HG02623 (cell line): Measurements from ENCODE around the gene KRTAP5-9.
"Not testable (repeated sequence)": the region's sequence is repeated elsewhere in the genome, so short reads cannot be mapped to it uniquely, and the experiment has no call there.

Experiments used
- ATAC-seq: cut with Tn5 transposase; IDR thresholded peaks from one replicate; pipeline ENCODE4 v1.9.1; 2021; ENCODE audit warnings: moderate library complexity; ENCODE audit not compliant: unreplicated experiment

The KRTAP5-9 gene

DNA sequence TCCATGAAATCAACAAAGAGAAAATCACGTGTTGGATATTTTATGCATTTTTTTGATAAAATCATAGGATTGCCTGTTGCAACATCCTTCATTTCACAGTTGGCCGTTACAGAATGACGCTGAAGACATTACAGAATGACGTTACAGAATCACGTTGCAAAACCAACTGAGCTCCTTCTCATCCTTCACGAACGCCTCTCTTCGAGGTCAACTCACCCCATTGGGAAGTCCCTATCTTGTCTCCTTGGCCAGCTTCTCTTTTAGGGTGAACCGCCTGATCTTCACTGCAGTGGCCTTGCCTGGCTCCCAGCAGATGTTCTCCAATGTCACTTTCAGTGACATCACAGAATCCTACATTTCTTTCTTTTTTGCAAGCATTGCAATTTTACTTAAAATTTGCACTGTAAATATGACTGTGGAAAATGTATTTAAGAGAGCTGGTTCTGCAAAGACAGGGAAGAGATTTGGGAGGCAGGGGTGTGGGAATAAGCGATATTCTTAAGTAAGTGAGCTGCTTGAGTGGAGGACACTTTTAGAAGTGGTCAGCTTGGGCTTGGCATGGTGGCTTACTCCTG lies 16.1 kb upstream of the KRTAP5-9 start:
- ATAC-seq: no peak

DNA sequence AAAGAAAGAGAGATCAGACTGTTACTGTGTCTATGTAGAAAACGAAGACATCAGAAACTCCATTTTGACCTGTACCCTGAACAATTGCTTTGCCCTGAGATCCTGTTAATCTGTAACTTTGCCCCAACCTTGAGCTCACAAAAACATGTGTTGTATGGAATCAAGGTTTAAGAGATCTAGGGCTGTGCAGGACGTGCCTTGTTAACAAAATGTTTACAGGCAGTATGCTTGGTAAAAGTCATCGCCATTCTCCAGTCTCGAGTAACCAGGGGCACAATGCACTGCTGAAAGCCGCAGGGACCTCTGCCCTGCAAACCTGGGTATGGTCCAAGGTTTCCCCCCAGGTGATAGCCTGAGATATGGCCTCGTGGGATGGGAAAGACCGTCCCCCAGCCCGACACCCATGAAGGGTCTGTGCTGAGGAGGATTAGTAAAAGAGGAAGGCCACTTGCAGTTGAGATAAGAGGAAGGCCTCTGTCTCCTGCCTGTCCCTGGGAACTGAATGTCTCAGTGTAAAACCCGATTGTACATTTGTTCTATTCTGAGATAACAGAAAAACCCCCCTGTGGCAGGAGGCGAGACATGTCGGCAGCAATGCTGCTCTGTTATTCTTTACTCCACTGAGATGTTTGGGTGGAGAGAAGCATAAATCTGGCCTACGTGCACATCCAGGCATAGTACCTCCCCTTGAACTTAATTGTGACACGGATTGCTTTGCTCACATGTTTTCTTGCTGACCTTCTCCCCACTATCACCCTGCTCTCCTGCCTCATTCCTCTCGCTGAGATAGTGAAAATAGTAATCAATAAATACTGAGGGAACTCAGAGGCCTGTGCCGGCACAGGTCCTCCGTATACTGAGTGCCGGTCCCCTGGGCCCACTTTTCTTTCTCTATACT lies 13.3 kb upstream of the KRTAP5-9 start:
- not testable (repeated sequence) for ATAC-seq

DNA sequence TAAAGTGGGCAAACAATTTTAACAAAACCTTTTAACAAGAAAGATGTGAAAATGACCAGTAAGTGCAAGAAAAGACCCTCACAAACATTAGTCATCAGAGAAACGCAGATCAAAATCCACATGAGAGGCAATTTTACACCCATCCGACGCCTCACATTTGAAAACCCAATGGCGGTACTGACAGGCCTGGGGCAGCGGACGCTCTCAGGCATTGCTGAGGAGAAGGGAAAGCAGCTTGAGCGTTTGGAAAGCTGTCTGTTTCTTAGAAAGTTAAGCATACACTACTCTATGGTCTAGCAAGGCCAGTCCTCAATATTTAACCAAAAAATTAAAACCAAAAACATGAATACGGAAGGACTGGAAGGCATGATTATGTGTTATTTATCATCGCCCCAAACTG lies 12.4 kb upstream of the KRTAP5-9 start:
- no peak for ATAC-seq

DNA sequence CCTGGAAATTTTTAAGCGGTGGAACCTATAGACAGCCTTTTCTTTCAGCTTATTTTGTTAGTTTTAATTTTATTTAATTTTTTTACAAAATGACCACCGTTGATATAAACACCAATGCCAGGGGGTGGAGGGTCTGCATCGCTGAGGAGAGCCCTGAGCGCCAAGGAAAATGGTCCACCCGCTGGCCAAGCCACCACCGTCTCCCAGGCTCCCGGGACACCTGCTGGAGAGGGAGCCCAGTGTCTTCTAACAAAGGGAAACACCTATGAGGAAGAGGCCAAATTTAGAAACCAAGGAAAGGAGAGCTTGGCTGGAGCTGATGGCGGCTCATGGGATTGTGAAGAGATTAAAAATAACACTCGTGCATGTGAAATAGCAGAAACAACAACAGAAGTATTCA lies 10.7 kb upstream of the KRTAP5-9 start:
- no peak for ATAC-seq

DNA sequence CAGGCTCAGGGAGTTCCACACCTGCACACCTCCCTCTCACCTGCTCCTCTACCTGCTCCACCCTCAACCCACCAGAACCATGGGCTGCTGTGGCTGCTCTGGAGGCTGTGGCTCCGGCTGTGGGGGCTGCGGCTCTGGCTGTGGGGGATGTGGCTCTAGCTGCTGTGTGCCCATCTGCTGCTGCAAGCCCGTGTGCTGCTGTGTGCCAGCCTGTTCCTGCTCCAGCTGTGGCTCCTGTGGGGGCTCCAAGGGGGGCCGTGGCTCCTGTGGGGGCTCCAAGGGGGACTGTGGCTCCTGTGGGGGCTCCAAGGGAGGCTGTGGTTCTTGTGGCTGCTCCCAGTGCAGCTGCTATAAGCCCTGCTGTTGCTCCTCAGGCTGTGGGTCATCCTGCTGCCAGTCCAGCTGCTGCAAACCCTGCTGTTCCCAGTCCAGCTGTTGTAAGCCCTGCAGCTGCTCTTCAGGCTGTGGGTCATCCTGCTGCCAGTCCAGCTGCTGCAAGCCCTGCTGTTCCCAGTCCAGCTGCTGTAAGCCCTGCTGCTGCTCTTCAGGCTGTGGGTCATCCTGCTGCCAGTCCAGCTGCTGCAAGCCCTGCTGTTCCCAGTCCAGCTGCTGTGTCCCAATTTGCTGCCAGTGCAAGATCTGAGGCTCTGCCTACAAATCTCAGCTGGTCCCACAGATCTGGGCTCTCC lies 10.1 kb upstream of the KRTAP5-9 start, which contains the start of gene KRTAP5-8:
TSS of gene KRTAP5-8 (plus strand) at position 49 of the 689 bp plus-strand sequence. CDS start at position 80, 31 bp downstream.
- ATAC-seq: not testable (repeated sequence)

DNA sequence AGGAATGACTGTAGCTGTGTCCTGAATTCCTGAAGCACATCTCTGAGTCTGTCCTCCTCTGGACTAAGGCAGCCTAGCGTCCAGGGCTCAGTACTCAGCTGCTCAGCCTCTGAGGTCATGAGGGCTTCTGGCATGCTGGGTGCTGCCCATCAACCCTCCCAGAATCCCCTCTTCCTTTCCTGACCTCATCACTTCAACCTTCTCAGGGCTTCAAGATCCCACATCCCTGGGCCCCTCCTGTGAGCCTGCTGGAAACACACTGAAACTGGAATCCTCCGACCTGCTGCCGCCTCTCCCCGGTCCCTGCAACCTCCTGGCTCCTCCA lies 9.6 kb upstream of the KRTAP5-9 start:
- no peak for ATAC-seq

DNA sequence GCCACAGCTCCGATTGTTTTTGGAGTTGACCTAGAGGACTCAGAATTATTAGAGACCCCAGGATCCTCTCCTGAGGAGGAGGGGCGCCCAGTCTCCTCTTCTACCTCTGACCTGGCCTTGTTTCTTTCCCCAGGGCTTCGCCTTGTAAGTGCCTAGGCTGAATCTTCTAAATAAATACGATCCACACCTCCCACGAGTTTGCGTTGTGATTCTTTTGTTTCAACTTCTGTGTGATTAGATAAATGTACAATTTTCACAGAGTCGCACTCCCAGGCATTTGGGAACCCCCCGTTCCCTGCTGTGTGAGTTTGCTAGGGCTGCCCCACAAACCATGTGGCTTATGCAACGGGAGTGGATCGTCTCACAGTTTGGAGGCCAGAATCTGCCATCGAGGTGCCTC lies 9.2 kb upstream of the KRTAP5-9 start:
- ATAC-seq: no peak

DNA sequence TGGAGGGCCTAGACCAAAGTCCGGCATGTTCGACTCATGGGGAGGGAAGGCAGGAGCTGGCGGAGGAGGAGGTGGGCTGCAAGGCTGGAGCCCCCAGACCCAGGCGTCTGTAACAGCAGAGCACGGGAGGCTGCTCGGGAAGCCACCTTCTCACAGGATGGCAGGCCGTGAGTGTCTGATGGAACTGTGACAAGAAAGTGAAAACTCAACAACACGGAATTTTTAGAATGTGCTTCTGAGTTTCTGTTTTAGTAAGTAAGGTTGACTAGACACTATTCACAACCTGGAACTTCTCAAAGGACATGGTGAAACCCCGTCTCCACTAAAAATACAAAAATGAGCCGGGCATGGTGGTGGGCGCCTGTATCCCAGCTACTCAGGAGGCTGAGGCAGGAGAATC lies 8.2 kb upstream of the KRTAP5-9 start:
- ATAC-seq: not testable (repeated sequence)

DNA sequence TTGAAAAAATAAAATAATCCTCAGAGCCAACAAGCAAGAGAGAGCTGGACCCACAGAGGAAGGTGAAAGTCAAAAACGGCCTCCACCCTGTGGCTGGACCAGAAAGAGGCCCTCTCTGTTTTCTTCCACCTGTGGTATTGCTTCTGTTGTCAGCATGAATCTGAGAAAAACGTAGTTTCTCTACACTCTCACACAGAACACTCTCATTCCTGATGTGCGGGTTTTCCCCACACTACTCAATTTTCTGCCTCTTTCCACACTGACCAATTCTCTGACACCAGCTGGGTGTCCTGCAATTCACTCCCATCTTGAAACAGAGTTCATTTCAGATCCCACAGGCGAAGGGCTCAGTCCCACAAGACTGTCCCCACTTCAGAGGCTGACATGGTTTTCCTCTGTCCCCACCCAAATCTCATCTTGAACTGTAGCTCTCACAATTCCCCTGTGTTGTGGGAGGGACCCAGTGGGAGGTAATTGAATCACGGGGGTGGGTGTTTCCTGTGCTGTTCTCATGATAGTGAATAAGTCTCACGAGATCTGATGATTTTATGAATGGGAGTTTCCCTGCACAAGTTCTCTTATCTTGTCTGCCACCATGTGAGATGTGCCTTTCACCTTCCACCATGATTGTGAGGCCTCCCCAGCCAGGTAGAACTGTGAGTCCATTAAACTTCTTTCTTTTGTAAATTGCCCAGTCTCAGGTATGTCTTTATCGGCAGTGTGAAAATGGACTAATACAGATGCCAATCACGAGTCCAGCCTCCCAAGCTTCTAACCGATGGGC lies 7.5 kb upstream of the KRTAP5-9 start:
- ATAC-seq: peak; percentile 45

DNA sequence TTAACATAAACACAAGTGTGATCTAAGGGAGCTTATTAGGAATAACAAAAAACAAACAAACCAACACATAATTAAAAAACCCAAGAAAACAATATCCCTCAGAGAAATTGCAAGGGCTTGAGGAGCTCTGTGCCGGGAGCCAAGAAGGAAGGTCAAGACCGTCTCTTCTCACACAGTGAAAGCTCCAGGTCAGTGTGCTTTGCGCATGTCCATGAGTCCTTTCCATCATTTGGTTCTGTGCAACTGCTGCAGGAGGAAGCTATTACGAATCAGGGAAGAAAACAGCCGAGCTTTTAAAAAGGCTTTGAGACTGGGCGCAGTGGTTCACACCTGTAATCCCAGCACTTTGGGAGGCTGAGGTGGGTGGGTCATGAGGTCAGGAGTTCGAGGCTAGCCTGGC lies 5.8 kb upstream of the KRTAP5-9 start:
- ATAC-seq: no peak

DNA sequence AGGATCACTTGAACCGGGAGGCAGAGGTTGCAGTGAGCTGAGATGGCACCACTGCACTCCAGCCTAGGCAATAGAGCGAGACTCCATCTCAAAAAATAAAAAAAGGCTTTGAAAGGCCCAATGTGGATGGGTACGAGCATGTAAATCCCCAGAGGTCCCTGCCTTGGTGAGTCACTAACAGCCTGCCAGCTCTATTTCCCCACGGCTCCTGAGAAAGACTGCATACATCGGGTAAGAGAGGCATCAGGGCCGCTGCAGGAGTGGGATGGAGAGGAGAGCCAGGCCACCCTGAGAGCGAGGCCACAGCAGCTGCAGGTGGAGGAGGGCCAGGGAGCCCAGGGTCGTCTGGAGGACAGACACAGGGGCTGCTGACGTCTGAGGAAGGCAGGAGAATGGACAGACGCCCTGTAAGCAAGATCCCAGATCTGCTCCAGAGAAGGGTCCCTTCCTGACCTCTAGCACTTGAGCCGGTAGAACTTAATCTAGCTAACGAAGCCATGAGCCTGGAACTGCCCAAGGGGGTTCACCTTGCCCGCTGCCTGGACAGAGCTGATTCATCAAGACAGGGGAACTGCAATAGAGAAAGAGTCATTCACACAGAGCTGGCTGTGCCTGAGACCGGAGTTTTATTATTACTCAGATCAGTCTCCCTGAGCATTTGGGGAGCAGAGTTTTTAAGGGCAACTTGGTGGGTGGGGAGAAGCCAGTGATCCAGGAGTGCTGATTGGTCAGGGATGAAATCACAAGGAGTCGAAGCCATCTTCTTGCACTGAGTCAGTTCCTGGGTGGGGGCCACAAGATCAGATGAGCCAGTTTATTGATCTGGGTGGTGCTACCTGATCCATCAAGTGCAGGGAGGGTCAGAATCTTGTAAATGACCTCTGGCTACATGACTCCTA lies 5.1 kb upstream of the KRTAP5-9 start:
- no peak for ATAC-seq

DNA sequence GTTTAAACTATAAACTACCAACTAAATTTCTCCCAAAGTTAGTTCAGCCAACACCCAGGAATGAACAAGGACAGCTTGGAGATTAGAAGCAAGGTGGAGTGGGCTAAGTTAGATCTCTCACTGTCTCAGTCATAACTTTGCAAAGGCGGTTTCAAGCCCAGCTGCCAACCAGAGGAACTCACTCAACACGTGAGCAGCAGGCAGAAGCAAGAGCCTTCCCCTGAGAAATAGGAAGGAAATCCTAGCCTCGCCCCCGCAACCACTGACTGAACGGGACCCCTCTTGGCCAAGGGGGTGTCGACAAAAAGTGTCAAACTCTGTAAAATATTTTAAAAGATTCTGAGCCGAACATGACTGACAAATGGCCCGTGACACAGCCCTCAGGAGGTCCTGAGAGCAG lies 4.4 kb upstream of the KRTAP5-9 start:
- ATAC-seq: no peak

DNA sequence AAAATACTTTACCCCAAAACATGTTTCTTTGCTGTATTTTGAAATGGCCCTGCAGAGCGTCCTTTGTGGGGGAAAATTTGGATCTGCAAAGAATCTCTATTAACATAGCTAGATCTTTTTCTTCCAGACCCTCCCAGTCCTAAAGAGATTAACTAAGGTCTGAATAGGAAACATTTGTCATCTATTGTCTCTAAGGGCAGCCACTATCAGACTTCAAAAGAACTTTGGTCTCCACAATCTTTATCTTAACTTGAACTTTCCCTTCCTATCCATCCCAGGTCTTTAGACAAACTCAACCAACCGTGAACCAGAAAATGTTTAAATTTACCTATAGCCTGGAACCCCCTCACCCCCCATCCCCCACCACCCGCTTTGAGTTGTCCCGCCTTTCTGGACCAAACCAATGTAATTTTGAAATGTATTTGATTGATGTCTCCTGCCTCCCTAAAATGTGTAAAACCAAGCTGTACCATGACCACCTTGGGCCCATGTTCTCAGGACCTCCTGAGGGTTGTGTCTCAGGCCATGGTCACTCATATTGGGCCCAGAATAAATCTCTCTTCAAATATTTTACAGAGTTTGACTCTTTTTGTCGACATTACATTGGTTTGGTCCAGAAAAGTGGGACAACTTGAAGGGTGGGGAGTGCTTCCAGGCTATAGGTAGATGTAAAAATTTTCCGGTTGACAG lies 3.5 kb upstream of the KRTAP5-9 start:
- ATAC-seq: no peak

DNA sequence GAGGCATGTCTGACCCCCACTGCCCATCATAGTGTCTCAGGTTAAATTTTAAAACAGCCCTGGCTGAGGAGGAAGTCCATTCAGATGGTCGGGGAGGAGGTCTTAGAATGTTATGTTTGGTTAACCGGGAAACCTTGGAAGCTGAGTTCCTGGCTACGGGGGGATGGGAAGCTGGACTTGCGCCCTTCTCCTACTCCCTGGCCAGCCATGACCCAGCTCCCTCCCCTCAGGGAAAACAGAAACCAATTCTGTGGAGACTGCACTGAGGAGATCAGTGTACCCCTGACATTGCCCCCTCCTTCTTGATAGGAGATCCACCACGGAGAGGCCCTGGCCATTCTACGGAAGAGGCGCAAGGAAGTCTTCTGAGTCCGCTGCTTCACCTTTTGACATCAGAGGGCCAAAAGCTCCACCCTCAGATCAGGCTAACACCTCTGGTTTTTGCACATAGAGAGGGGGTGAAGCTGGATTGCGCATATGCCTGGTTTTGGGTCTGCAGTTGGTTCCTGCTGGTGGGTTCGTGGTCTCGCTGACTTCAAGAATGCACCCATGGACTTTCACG lies 2.7 kb upstream of the KRTAP5-9 start:
- no peak for ATAC-seq

DNA sequence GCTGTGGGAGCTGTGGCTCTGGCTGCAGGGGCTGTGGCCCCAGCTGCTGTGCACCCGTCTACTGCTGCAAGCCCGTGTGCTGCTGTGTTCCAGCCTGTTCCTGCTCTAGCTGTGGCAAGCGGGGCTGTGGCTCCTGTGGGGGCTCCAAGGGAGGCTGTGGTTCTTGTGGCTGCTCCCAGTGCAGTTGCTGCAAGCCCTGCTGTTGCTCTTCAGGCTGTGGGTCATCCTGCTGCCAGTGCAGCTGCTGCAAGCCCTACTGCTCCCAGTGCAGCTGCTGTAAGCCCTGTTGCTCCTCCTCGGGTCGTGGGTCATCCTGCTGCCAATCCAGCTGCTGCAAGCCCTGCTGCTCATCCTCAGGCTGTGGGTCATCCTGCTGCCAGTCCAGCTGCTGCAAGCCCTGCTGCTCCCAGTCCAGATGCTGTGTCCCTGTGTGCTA lies 514 bp downstream of the KRTAP5-9 start:
- no peak for ATAC-seq

DNA sequence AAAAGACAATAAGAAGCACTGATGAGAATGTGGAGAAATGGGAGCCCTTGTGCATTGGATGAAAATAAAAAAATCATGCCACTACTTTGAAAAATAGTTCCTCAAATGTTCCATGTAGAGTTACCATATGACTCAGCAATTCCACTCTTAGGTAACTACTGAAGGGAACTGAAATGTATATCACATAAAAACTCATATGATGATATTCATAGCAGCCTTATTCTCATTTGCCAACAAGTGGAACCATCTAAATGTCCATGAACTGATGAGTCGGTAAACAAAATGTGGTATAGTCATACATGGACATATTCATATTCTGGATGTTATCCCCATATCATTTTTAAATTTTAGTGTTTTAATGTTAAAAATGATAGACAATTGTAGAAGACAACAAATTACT lies 3.5 kb downstream of the KRTAP5-9 start:
- no peak for ATAC-seq

DNA sequence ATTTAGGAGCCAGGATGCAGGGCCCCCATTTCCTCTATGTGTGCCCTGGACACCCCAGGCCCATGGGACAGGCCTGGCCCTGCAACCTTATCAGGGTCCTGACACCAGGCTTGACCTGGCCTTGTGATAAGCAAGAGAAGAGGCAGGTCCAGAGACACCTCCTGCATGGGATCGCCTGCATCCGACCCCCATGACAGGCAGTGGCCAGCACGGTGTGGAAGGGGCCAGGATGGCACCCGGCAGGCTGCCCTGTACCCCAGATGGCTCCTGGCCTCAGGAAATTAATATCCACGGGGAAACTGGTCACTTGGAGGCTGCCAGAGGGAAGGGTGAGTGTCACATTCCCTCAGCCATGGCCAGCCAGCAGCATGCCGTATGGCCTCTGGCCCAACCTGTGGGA lies 6.8 kb downstream of the KRTAP5-9 start:
- ATAC-seq: no peak

DNA sequence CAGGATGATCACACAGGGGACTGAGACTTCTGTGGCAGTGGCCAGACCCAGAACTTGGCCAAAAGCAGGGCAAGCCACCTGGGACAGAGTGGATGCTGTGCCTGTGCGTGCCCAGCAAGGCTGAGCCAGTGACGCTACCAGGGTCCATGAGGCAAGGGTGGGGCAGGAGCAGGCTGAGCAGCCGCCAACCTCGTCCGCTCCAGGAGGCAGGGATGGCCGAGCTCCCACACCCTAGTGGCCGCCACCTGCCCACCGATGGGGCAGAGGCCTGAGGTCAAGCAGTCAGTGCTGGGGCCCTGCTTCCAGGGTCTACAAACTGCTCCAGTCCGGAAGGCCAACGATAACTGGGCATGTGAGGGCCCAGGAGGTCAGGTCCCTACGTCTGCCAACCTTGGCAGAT lies 7.3 kb downstream of the KRTAP5-9 start:
- no peak for ATAC-seq

DNA sequence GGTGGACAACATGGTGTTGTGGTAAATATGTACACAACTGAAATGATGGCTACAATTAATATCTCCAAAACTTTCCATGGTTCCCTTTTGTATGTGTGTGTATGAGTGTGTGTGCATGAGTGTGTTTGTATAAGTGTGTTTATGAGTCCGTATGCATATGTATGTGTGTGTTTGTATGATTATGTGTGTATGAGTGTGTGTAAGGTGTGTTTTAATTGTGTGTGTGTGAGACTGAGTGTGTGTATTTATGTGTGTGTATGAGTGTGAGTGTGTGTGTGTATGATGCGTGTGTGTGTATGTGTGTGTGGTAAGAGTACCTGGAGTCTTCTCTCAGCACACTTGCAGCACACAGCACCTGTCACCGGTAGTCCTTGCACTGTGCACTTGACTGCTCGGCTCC lies 7.8 kb downstream of the KRTAP5-9 start:
- no peak for ATAC-seq
